Left ventricle myocardium inferior (tissue), 1 donor: ENCODE measurements around the gene DEPP1. TPM values are rescaled to one million over a fixed set of nuclear protein-coding genes. Genes with fewer than 3 reads are reported as not detected.

Experiments used
- DNase-seq: peaks from one replicate; pipeline ENCODE4 v3.0.0-alpha.2; 2020
- H3K27ac ChIP-seq: fragments of 200-600 bp; replicated peaks from 2 replicates; pipeline ENCODE4 v1.8.0; 2021
- H3K27me3 ChIP-seq: fragments of 200-600 bp; 2 replicates; pipeline ENCODE4 v1.8.0; 2021; ENCODE audit warnings: low read depth
- H3K36me3 ChIP-seq: fragments of 200-600 bp; 2 replicates; pipeline ENCODE4 v1.8.0; 2021
- H3K4me1 ChIP-seq: fragments of 200-600 bp; 2 replicates; pipeline ENCODE4 v1.8.0; 2021
- H3K4me3 ChIP-seq: fragments of 200-600 bp; 2 replicates; pipeline ENCODE4 v1.8.0; 2021; ENCODE audit warnings: mild to moderate bottlenecking, moderate library complexity
- H3K9me3 ChIP-seq: fragments of 200-600 bp; replicated peaks from 2 replicates; pipeline ENCODE4 v1.8.0; 2021
- intact Hi-C: fragments of 100-400 bp; cut with micrococcal nuclease; formaldehyde crosslinking; loops from one replicate; pipeline ENCODE4 v1.11.0; 2022
- total RNA-seq: library from RNA; stranded (reverse); fragmentation: NEBNext Ultra II Directional; extraction: Animal tissue kit (Norgen Biotek cat#: 25700); gene quantifications from one replicate; pipeline ENCODE4 v1.2.1, GENCODE V29; 2021
- TF ChIP-seq, protein P1 (sequence below): fragments of 200-600 bp; IDR thresholded peaks from 2 replicates; pipeline ENCODE4 v1.8.0; 2021; ENCODE audit warnings: antibody characterized with exemption, mild to moderate bottlenecking, borderline replicate concordance
- donor health status: DM: no; HTN: yes; CAD: no; lungs with severe emphysema.

DEPP1 gene
- total RNA-seq, 1 donor from 2014 or later: 27.5 TPM

DNA sequence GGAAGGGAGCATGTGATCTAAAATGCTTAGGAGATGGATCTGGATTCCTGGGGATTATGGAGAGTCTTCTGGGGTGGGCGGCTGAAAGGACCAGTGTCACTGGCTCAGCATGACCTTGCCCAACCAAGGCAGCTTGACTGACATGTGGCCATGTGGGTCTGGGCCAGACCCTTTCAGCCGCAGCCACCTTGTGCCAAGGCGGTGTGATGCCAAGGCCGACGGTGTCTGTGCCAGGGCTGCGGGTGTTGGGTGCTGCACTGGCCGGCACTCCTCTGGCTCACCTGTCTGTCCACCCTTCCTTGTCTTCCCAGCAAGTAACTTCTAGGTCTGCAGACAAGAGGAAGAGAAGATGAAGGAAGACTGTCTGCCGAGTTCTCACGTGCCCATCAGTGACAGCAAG lies 8.8 kb downstream of the DEPP1 start:
- intact Hi-C loops: no loop called here
- no peaks in the 10 kb centered on the region for H3K9me3 ChIP-seq
- peak overlapping the region; percentile 96 for H3K27ac ChIP-seq
- H3K4me3 ChIP-seq: no peak overlapping the region
- peaks cover 43% of the 10 kb centered on the region for H3K36me3 ChIP-seq
- peaks cover 91% of the 10 kb centered on the region for H3K4me1 ChIP-seq
- DNase-seq: peak; percentile 66
- H3K27me3 ChIP-seq: no peaks in the 10 kb centered on the region
- TF ChIP-seq, protein P1, sequence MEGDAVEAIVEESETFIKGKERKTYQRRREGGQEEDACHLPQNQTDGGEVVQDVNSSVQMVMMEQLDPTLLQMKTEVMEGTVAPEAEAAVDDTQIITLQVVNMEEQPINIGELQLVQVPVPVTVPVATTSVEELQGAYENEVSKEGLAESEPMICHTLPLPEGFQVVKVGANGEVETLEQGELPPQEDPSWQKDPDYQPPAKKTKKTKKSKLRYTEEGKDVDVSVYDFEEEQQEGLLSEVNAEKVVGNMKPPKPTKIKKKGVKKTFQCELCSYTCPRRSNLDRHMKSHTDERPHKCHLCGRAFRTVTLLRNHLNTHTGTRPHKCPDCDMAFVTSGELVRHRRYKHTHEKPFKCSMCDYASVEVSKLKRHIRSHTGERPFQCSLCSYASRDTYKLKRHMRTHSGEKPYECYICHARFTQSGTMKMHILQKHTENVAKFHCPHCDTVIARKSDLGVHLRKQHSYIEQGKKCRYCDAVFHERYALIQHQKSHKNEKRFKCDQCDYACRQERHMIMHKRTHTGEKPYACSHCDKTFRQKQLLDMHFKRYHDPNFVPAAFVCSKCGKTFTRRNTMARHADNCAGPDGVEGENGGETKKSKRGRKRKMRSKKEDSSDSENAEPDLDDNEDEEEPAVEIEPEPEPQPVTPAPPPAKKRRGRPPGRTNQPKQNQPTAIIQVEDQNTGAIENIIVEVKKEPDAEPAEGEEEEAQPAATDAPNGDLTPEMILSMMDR: no peak

DNA sequence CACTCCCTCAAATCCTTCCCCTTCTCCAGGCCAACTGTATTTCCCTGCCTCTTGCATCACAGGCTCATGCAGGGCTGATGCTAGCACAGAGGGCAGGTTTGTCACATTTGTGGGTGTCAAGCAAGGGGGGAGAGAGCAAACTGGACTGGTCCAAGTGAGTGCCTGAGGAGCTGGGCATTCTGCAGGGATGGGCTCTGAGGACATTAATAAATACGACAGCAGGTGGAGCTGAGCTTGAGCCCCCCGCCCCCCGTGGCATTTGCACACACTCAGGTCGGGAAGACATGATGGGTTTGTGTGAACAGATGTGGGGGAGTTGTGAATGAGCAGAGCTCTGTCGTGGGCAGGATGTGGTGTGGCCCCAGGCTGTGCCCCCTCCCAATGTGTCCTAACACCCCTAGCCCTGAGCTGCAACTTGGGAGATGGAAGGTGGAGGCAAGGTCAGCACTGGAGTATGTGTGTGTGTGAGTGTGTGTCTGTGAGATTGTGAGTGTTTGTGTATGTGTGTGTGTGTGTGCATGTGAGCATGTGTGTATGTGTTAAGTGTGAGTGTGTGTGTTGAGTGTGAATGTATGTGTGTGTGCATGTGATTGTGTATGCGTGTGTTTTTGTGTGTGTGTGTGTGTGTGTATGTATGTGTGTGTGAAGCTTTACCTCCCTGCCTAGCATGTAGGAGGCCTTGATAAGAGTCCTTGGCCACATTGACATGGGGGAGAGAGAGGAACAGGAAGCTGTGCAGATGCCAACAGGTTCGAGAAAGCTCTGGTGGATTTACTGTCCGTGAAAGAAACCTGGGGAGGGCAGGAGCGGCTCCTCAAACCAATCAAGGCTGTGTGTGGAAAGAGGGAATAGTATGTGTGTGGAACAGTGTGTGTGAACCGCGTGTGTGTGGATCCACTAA lies 9.9 kb downstream of the DEPP1 start:
- no peak for DNase-seq
- peak overlapping the region; percentile 33 for H3K4me3 ChIP-seq

DNA sequence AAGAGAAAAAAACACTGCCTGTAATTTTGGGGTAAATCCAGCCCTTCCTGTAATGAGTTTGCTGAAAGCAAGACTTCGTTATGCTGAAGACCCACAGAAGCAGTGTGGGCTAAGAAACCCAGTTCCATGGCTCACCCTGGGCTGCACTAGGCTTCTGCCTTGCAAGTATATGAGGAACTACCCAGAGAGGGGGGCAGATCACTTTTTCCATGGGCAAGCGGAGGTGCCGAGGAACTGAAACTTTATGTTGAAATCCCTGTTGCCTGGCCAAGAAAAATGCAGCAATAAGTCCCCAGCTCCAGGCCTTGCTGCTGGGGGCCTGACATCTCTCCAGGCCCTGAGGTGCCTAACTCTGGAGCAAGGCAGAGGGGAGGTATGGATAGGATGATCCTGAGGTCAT lies 10.5 kb downstream of the DEPP1 start:
- Histone ChIP-seq H3K4me1 (peaks cover 91% of the 10 kb centered on the region), H3K9me3 (no peaks in the 10 kb centered on the region), H3K4me3 (peak overlapping the region; percentile 33), H3K27ac (peak overlapping the region; percentile 96), H3K36me3 (peaks cover 38% of the 10 kb centered on the region), H3K27me3 (no peaks in the 10 kb centered on the region)
- intact Hi-C loops: no loop called here
- TF ChIP-seq, protein P1: no peak
- no peak for DNase-seq

More for the DNA sequence above, 9.9 kb downstream of the DEPP1 start:
- H3K9me3 ChIP-seq: no peaks in the 10 kb centered on the region
- TF ChIP-seq, protein P1: no peak
- peak overlapping the region; percentile 96 for H3K27ac ChIP-seq
- H3K4me1 ChIP-seq: peaks cover 91% of the 10 kb centered on the region
- H3K27me3 ChIP-seq: no peaks in the 10 kb centered on the region
- H3K36me3 ChIP-seq: peaks cover 43% of the 10 kb centered on the region
- intact Hi-C loops: no loop called here

DNA sequence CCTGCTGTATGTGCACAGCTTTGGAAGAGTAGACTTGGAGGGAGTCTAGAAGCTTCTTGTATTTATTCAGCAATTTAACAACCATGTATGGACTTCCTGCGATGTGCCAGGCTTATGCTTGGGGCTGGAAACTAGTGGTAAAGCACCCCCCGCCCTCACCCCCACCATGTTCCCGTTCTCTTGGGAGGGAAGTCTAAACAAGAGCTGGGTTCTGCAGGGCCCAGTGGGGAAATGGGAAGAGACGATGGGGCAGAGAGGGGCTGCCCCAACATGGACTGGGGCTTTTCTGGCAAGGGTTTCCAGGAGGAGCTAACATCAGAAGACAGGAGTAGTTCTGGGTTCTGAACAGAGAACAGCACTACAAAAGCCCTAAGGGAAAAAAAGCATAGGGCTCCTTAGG lies 11.0 kb downstream of the DEPP1 start:
- peaks cover 91% of the 10 kb centered on the region for H3K4me1 ChIP-seq
- H3K27me3 ChIP-seq: no peaks in the 10 kb centered on the region
- H3K36me3 ChIP-seq: peaks cover 34% of the 10 kb centered on the region
- peak overlapping the region; percentile 96 for H3K27ac ChIP-seq
- TF ChIP-seq, protein P1: no peak
- H3K4me3 ChIP-seq: peak overlapping the region; percentile 33
- H3K9me3 ChIP-seq: no peaks in the 10 kb centered on the region
- intact Hi-C loops: no loop called here
- DNase-seq: no peak

DNA sequence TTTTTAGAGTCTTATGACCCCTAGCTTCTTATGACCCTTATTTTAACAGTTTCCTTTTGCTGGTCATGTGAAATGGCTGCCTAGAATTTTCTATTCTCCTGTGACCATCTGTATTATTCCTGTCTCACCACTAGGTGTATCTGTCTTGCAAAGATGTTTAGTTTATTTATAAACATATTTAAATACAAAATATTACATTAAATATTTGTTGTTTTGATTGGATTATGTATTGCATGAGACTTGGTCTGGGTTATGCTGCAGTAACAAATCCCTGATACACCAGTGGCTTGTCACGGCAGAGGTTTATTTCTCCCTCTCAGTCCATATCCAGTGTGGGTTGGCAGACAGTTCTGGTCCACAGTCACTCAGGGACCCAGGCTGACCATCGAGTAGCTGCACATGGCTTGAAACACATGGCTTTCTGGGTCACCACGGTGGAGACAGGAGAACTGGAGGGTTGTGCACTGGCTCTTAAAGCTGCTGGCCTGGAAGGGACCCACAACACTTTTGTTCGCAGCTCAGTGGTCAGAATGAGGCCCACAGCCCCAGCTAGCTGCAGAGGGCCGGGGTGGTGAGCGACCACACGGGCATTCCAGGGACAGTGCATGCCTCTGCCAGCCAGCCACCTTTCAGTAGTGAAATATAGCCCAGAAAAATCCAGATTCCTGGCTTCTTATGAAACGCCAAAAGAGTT lies 11.6 kb downstream of the DEPP1 start:
- H3K4me1 ChIP-seq: peaks cover 92% of the 10 kb centered on the region
- TF ChIP-seq, protein P1: peak; percentile 41
- peak overlapping the region; percentile 85 for H3K4me3 ChIP-seq
- intact Hi-C loops: no loop called here
- H3K36me3 ChIP-seq: peaks cover 27% of the 10 kb centered on the region
- no peak for DNase-seq
- peak overlapping the region; percentile 96 for H3K27ac ChIP-seq
- no peaks in the 10 kb centered on the region for H3K27me3 ChIP-seq
- no peaks in the 10 kb centered on the region for H3K9me3 ChIP-seq
